NCI-H128 (cell line): ENCODE data around the gene ATP6V1D.
A peak's percentile ranks its signal among the peaks of the same experiment; 100 is the strongest.
"Not testable (repeated sequence)": the region's sequence is repeated elsewhere in the genome, so short reads cannot be mapped to it uniquely, and the experiment has no call there.

Source experiments
- DNase-seq: peaks from one replicate; lab custom pipeline; 2025; ENCODE audit not compliant: unreplicated experiment; lab: John Stamatoyannopoulos, UW

Gene ATP6V1D

DNA sequence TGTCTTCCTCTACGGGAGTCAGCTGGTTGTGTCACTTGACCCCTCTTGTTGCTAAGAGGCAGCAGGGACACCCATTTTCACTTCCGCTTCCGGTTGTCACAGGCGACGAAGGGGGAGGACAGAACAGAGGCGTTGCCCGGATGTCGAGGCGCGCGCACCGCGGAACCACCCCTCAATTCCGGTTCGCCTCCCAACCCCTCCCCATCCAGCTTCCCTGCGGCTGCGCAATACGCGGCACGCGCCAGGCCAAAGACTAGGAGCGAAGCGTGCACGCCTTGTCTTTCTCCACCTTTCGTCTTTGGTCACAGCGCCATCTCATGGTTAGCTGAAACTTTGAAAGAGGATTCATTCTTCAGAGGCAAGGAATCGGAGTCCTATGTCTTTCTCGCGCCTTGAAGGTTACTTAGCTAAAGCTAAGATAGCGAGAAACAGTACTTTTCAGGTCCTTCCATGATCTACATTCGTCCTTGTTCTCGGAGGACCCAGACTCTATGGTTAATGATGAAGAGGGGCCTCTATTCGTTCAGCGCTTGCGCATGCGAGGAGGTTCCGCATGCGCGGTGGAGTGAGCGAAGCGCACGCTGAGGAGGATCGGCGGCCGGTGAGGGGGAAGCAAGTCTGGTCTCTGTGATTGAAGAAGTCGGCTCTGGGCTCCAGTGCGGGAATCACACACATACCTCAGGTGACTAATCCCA is at the start of gene ATP6V1D, which contains the start of gene EIF2S1:
Gene ATP6V1D, minus strand, starts transcription at position 30 of the 695 bp plus-strand sequence. CDS start 106 bp downstream, outside the sequence.
Gene EIF2S1, plus strand, starts transcription at position 554 of the 695 bp plus-strand sequence. CDS start 4,440 bp downstream, outside the sequence.
- DNase-seq: peak; percentile 97

DNA sequence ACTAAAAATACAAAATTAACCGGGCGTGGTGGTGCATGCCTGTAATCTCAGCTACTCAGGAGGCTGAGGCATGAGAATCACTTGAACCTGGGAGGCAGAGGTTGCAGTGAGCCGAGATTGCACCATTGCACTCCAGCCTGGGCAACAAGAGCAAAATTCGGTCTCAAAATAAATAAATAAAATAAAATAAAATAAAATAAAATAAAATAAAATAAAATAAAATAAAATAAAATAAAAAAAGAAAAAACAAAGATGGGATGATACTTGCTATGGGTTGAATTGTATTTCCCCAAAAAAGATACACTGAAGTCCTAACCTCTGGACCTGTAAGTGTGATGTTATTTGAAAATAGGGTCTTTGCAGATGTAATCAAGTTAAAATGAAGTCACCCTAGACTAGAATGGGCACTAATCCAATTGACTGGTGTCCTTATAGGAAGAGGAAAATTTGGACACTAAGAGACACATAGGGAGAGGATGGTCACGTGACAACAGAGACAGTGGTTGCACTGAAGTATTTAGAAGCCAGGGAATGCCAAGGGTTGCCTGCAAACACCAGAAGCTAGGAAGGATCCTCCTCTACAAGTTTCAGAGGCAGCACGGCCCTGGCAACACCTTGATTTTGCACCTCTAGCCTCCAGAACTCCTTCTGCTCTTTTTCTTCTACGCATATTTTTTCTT is 48.7 kb upstream of the ATP6V1D start:
- not testable (repeated sequence) for DNase-seq

DNA sequence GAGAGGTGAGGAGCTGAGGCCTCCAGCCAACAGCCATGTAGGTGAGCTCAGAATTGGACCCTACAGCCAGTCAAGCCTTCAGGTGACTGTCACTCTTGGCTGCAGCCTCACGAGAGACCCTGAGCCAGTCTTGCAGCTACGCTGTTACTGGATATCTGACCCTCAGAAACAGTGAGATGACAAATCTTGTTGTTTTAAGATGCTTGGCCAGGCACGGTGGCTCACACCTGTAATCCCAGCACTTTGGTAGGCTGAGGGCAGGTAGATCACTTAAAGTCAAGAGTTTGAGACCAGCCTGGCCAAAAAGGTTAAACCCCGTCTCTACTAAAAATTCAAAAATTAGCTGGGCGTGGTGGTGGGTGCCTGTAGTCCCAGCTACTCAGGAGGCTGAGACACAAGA is 46.2 kb upstream of the ATP6V1D start:
- no peak for DNase-seq

DNA sequence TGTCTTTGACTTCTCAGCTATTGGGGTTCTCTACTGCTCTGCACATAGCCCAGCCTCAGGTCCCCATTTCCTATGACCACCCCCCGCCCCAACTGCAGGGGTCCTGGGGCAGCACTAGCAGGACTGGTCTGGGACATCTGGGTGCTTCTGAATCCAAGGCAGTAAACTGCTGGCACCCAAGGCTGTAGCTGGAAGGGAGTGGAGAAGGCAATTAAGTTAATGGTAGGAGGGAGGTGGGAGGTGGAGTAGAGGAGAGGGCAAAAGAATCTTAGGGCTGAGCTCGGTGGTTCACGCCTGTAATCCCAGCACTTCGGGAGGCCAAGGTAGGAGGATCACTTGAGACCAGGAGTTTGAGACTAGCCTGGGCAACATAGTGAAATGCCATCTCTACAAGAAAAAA is 40.8 kb upstream of the ATP6V1D start:
- DNase-seq: no peak

DNA sequence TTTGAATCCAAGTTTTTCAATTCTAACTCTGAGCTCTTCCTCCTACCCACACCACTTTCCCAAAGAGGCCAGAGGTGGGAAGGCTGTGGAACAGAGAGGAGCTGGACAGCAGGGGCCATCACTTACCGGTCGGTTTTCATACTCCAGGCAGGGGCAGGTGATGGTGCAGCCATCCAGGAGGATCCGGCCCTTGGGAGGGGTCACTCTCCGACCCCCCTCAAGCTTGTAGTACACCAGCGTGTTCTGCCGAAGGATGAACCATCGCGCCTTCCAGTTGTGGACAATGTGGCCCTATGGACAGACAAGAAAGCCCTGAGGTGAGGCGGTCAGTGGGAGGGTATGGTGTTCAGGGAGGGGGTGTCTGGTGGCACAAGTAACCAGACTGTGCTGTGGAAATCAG is 37.9 kb upstream of the ATP6V1D start:
- no peak for DNase-seq

DNA sequence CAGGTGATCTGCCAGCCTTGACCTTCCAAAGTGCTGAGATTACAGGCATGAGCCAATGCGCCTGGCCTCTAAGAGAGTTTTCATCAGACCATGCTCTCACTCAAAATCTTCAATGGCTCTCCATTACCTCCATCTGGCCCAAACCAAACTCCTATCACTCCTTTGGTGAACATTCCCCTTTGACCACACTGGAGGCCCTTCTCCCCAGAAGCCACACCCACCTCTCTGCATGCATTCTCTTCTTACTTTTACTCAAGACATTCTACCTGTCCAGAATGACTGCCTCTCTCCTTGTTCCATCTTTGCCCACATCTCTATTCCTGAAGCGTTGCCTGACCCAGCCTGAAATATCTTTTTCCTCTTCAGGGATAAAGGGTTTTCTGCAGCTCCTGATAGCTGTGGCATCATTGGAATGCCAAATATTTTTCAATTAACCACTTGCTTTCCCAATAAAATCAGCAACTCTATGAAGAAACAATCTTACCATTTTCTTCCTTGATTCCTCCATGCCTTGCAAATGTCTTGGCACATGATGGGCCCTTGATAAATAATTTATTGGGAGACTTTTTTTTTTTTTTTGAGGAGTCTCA is 36.9 kb upstream of the ATP6V1D start:
- DNase-seq: no peak

DNA sequence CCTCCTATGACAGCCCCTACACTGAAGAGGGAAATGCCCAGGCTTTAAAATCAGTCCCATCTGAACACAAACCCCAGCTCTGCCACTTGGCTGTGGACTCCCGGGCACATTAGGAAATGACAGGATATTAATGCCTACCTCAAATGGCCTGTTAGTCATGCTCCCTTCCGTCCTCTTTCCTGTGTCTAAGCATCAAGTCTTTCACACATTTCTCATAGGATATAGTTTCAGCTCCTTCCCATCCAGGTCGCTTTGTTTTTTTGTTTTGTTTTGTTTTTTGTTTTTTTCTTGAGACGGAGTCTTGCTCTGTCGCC is 36.2 kb upstream of the ATP6V1D start:
- DNase-seq: no peak

DNA sequence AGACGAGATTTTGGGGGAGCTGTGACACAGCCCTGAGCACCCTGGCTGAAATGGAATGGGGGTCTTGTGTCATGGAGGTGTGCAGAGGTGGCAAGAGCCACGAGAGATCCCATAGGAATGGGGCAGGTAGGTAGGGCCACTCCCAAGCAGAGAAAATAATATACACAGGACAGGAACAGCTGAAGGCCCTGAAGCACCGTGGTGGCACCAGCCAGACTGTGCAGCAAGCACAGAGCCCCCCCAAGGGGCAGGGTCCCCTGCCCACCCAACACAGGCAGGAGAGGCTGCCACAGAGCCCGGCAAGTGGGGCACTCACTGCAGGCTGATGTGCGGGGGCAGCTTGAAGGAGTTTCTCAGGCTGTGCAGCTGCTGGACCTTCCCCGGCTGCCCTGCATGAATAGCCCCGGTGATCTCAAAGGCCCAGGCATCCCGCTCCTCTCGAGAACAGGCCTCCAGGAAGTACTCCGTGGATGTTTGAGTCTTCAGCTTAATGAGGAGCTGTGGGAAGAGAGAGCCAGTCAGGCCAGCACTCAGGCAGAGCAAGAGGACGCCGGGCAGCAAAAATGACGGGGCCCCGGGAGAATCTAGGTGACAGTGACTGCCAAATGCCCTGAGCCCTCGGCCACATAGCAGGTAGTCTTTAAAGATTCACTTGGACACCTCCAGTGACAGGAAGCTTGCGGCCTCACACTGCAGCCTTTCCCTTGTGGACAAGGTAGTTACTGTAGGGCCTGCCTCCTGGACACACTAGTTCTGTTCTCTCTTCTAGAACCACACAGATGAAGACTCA is 35.7 kb upstream of the ATP6V1D start:
- no peak for DNase-seq

DNA sequence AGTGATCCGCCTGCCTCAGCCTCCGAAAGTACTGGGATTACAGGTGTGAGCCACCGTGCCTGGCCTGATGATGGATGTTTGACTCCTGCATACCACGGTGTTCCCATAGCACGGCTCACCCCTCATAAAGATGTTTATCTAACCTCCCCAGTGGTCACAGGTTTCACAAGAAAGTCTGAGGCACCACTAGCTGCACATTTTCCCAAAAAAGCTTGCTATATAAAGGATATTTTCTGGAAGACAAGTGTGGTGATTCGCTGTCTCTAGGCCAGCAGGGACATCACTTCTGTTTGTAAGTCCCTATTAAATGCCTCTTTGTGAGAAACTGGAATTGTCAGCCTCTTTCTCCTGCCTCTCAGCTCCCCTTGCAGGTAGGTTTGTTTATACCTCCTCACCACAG is 34.1 kb upstream of the ATP6V1D start:
- DNase-seq: no peak

DNA sequence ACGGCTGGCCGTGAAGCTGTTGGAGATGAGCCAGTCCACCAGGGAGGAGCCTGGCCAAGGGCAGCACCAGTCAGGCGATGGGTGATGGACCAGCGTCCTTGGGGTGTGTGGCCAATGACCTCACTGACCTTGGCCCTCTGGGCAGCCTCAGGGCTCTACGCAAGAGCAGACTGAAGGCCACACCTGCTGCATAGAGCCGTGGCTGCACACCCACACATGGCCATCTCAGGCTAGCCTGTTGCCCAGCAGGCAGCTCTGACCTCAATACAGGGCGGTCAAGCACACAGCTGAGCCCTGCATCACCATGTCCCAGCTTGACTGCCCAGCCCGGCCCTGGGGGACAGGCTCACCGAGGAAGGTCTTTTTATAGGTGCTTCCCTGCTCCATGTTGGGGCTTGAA is 33.2 kb upstream of the ATP6V1D start:
- DNase-seq: no peak

DNA sequence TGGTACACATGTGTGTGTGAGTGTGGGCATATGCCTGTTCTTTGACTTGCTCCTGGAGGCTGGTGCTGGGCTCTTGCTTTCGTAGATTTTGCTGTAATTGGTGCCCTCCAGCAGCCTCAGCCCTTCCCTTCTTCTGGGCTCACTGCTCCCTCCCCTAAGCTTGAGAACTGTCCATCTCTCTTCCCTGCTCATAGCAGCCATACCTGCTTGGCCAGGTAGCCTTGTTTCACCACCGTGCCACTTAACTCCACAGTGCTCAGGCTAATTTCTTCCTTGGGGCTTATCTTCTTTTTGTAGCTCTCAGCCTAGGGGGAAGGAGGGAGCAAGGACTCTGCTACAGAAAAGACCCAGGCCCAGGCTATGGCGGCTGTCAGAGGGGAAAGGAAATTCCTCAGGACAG is 32.5 kb upstream of the ATP6V1D start:
- no peak for DNase-seq

DNA sequence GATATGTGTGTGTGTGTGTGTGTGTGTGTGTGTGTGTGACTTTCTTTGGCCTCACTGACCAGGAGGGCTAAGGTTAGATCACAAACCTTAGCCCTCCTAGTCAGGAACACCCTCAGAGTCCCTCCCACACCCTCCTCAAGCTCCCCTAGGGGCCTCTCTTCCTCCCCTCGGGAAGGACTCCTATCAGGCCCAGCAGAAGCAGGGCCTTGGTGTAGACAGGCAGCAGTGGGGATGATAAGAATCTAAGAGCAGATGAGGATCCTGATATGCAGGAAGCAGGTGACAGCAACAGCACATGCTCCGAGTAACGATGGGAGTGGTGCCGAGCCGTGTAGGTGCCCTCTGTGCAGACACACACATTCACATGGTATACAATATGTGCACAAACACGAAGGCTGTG is 31.7 kb upstream of the ATP6V1D start:
- DNase-seq: no peak

DNA sequence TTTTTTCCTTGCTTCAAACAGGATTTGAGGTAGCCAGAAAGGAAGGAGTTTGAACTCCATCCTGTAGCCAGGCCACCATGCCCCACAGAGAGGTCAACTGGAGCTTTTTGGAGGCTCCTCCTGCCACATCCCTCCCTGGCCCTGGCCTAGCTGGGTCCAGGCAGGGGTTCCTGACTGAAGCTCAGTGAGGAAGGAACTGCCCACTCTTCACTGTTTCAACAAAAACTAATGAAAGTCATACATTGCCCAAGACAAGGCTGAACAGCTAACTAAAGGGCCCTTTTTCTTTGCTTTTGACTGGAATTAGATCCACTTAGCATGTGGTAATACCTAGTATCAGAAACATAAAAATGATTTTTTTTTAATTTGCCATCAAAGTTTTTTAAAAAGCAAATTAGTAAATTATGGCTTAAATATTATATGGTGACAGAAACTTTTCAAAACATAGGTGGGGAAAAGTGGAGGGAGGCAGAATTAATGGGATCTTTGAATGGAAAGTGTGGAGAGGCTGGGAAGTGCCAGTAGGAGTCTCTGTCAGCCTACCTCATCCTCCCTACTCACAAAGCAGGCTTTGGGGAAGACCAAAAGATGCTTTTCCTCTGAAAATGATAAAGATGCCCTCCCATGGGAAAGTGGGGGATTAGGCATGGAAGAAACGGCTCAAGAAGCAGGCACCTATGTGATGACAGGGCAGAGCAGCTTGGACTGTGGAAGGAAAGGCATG is 30.4 kb upstream of the ATP6V1D start:
- DNase-seq: no peak

DNA sequence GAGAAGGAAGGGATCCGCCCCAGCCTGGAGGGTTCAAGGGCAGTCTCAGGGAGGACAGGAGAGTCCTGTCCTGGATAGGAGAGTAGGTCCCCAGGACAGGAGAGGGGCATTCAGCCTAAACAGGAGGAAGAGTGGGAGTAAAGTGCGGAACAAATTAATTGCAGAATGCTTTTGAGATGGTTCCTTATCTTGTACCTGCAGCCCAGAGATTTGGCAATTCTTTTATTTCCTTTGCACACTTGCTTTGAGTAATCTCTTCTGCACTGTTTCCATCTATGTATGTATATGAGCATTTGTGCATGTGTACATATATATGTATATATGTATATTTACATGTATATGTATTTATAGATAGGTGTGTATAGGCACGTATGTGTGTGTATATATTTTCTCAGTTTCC is 29.7 kb upstream of the ATP6V1D start:
- no peak for DNase-seq

DNA sequence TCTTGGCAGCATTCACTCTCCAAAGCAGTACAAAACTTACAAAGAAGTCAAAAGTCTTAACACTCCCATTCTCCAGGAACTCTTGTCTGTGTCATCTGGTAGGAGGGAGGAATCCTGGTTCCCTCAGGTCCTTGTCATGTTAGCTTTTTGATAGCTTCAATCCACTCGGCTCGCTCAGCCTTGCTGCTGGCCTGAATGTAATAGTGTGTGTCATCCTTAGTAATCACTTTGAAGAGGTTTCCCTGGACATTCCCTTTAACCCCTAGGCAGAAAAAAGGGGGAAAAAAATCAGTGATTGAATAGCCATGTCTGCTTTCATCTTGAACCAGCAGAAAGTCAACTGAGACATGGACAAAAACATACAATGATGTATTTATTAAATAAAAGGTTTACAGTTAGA is 27.6 kb upstream of the ATP6V1D start:
- DNase-seq: no peak

DNA sequence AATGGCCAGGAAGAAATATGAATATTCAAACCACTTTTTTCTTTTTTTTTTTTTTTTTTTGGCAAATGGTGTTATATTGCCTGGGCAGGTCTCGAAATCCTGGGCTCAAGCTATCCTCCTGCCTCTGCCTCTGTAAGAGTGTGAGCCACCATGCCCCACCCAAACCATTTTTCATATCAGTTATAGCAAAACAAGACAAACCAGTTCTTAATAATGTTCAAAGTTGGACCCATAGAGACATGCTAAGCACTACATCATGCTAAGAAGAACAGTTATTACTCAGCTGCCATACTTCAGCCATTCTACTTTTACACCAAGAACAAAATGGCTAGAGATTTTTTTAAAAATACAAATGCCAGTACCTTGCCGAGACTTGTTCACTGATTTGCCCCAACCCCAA is 26.0 kb upstream of the ATP6V1D start:
- DNase-seq: no peak

DNA sequence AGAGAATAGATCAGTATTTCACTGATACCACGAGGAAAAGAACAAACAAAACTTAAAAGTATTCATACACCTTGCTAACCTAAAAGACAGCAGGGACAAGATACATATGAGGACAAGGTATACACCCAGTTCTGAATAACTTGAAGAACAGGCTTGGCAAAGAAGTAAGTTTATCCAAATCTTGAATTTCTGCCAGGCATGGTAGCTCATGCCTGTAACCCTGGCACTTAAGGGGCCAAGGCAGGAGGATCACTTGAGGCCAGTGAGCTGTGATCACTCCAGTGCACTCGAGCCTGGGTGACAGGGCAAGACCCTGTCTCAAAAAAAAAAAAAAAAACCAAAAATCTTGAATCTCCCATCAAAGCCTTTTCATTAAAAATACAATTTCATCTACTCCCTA is 25.5 kb upstream of the ATP6V1D start:
- DNase-seq: no peak

DNA sequence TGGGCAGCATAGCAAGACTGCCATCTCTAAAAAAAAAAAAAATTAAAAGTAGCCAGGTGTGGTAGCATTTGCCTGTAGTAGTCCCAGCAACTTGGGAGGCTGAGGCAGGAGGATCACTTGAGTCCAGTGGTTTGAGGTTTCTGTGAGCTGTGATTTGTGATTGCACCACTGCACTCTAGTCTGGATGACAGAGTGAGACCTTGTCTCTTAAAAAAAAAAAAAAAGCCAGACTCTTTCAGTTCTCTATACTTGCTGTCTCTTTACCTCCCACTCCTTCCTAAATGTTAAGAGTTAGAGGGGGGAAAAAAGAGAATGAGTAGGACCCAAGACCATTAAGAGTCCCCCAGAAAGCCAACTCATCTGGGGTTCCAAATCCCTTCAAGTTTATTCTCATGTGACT is 18.3 kb upstream of the ATP6V1D start:
- DNase-seq: no peak

DNA sequence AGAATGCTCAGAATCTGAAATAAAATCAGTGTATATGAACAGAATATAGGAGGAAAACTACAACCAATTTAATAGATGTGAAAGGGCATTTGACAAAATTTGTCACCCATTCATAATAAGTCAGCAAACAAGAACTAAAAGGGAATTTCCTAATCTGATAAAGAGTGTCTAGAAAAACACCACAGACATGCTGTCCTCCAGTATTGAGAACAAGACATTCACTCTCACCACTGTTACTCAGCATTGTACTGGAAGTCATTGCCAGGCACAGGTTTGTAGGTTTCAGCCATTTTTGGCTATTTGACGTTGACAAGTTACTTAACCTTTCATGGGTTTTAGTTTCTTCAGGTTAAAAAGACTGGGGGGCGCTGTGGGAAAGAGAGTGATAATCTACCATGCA is 13.7 kb upstream of the ATP6V1D start:
- no peak for DNase-seq

DNA sequence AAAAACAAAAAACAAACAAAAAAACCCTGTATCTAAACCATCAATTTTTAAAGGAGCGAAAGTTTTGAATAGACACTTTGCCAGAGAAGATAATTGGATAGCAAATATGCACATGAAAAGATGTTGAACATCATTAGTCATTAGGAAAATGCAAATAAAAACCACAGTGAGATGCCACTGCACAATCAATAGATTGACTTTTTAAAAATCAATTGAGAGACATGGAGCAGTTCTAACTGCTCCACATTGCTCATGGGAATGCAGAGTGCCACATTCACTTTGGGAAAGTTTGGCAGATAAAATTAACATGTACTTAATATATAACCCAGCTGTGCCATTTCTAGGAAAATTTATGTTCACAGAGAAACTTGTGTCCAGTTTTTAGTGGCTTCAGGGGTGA is 13.2 kb upstream of the ATP6V1D start:
- no peak for DNase-seq
